GM12891 (cell line): Measurements from ENCODE around the gene CTXN3.

Experiments
- DNase-seq: peaks from one replicate; pipeline ENCODE4 v3.0.0; 2011; ENCODE audit warnings: low spot score; ENCODE audit not compliant: insufficient read length
- FAIRE-seq: peaks from 2 replicates; lab custom pipeline; 2011; peaks lifted over from hg19 to GRCh38; lab: Jason Lieb, UNC
- PAX5 ChIP-seq: IDR thresholded peaks from 2 replicates; pipeline ENCODE4 v1.6.1; 2011; ENCODE audit warnings: low read length, moderate library complexity, mild to moderate bottlenecking; ENCODE audit not compliant: insufficient read depth, severe bottlenecking
- POLR2A ChIP-seq: IDR thresholded peaks from 2 replicates; pipeline ENCODE4 v1.6.1; 2011; ENCODE audit warnings: low read depth, low read length, control low read depth
- POLR2AphosphoS5 ChIP-seq: IDR thresholded peaks from 2 replicates; pipeline ENCODE4 v1.6.1; 2011; ENCODE audit warnings: low read depth, low read length, control low read depth
- POU2F2 ChIP-seq: IDR thresholded peaks from 2 replicates; pipeline ENCODE4 v1.6.1; 2011; ENCODE audit warnings: low read depth, mild to moderate bottlenecking, control low read depth, low read length, moderate library complexity
- SPI1 ChIP-seq: IDR thresholded peaks from 2 replicates; pipeline ENCODE4 v1.6.1; 2011; ENCODE audit warnings: low read depth, low read length, control low read depth
- TAF1 ChIP-seq: IDR thresholded peaks from 2 replicates; pipeline ENCODE4 v1.6.1; 2011; ENCODE audit warnings: low read depth, low read length, control low read depth

The CTXN3 gene

DNA sequence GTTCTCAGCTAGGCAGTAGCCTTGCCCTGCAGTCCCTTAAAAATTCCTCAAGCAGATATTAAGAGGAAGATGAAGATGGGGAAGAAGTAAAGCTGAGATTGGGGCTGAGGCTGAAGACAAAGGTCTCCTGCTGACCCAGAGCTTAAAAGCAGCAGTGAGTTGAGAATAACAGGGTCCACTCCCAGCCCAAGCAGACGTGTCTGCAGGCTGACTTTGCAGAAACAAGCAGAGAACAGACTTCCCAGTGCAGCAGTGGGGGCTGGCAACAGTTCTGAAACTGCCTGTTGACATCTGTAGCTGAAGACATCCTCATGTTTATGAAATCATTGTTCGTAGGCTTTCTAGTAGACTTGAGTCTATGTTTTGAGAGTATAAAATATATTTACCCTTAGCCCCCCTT, 1.1 kb downstream of the CTXN3 start:
- DNase-seq, result no peak
- no peak for TF ChIP-seq PAX5
- no peak for TF ChIP-seq POLR2AphosphoS5
- no peak for TF ChIP-seq POU2F2
- TF ChIP-seq TAF1, result no peak
- no peak for TF ChIP-seq POLR2A
- no peak for TF ChIP-seq SPI1
- FAIRE-seq, result no peak

DNA sequence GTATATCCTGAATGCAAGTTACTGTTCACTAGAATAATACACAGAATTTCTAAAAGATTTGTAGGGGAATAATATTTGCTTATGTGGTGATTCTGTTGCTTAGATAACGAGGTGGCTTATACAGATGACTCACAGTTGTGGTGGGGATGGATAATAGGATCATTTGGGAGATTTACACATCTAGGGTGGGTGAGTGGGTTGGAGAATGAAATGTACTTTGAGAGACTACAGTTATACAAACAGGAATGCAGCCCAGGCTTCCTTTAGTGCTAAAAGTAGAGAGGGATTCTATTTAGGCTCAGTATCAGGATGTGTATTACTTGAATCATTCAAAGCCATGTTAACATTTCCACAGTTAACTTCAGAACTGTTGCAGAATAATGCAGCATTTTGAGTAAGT, 1.8 kb downstream of the CTXN3 start:
- DNase-seq (no peak), FAIRE-seq (no peak)
- no peak for TF ChIP-seq SPI1
- TF ChIP-seq POLR2AphosphoS5, result no peak
- TF ChIP-seq TAF1, result no peak
- TF ChIP-seq POLR2A, result no peak
- no peak for TF ChIP-seq PAX5
- no peak for TF ChIP-seq POU2F2

DNA sequence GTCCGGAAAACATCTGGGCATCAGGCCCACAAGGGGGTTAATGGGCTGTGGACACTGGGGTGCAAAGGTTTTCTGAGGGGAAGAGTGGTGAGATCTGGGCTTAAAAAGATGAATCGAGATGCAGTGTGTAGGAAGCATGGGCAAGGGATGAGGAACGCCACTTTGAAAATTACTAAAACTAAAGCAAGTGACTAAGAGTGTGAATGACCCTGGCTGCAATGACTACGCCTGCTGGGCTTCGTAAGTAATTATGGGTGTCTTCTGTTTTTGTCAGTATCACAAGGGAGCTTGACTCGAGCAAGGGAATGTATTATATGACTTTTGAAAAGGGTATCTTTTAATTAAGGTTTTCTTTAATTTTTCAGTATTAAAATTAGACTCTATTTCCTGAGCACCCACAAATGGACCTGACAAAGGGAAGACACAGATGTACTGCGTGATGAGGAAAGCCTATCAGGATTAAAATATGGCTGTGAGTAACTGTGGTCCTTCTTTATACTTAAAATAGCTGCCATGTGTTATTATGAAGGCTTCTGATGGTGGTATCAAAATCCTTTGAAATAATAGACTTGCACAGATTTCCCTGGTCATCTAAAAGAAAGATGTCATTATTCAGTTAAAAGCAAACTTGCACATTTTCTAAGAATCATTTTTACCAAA, 4.2 kb downstream of the CTXN3 start:
- DNase-seq, result no peak
- FAIRE-seq, result no peak
- TF ChIP-seq SPI1 (no peak), TAF1 (no peak), PAX5 (no peak), POLR2A (no peak), POLR2AphosphoS5 (no peak), POU2F2 (no peak)

DNA sequence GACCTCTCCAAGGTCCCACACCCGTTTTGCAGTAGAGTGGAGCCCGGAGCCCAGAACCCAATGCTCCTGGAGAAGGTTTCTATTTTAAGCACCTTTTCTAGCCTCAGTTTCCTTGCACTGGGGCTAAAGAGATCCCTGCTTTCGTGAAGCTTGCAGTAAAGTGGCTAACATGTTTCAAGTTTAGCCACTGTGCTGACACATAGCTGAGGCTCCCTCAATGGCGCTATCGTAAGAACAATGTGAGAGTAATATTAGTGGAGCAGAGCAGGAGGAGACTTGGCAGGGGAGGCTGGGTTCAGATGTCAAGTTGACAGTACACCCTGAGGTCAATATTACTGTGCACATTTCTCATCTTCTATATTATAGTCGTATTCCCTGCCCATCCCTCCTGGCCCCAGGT, 7.9 kb downstream of the CTXN3 start:
- no peak for DNase-seq
- no peak for FAIRE-seq
- TF ChIP-seq TAF1 (no peak), POLR2A (no peak), SPI1 (no peak), PAX5 (no peak), POLR2AphosphoS5 (no peak), POU2F2 (no peak)

DNA sequence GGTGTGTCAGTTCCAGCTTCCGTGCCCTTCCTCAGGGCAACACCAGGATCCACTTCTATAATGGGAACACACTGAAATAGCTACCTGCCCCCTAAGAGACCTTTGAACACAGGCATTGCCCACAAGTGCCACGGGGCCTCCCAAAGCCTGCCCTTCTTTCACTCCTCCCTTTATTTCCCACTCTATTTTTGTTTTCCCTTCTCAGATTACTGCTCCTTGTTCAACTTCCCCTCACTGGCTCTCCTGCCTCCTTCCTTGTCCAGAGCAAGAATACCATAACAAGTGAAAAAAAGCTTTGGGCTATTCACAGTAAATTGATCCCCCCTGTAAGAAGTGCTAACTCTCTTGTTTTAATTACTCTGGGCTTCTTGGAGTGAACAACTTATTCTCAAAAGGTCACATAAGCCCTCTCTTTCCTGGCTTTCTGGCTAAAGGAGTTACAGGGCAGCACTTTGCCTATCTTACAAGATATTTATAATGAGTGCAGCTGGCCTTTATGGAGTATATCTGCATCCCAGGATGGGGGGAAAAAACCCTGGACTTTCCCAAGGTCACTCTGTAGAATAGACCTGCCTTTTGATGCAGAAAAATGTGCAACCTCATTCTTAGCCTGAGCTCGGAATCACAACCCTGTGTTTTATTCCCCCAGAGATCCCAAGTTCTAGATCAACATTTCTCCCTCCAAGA, 11.3 kb downstream of the CTXN3 start:
- FAIRE-seq (no peak), DNase-seq (no peak)
- no peak for TF ChIP-seq POLR2AphosphoS5
- no peak for TF ChIP-seq SPI1
- no peak for TF ChIP-seq POLR2A
- no peak for TF ChIP-seq POU2F2
- TF ChIP-seq PAX5, result no peak
- TF ChIP-seq TAF1, result no peak

GRCh38 chr5:127664093-127664492, 15.2 kb downstream of the CTXN3 start:
- DNase-seq, result no peak
- no peak for TF ChIP-seq SPI1
- TF ChIP-seq TAF1, result no peak
- no peak for TF ChIP-seq POLR2AphosphoS5
- no peak for TF ChIP-seq POU2F2
- no peak for TF ChIP-seq PAX5
- TF ChIP-seq POLR2A, result no peak
- no peak for FAIRE-seq

DNA sequence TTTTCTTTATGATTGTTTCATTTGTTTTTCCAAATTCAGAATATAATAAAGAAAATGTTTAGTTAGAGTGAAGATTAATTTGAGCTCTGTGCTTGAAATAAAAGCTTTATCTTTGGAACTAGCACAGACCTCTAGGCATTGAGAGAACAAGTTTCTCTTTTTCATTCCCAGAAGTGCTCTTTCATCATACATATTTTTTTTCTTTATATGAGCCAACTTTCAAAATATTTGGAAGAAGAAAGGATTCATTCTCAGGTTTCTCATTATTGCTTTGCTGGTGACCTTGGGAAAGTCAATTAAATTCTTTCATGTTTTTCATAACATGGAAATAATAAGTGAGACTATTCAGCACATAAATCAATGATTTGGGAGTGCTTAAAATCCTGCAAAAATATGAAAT, 16.8 kb downstream of the CTXN3 start:
- TF ChIP-seq POLR2A (no peak), POU2F2 (no peak), PAX5 (no peak), POLR2AphosphoS5 (no peak), TAF1 (no peak), SPI1 (no peak)
- no peak for FAIRE-seq
- no peak for DNase-seq

GRCh38 chr5:127666043-127666716, 17.3 kb downstream of the CTXN3 start:
- FAIRE-seq (no peak), DNase-seq (no peak)
- TF ChIP-seq TAF1, result no peak
- TF ChIP-seq SPI1, result no peak
- TF ChIP-seq PAX5, result no peak
- TF ChIP-seq POLR2A, result no peak
- TF ChIP-seq POU2F2, result no peak
- TF ChIP-seq POLR2AphosphoS5, result no peak

DNA sequence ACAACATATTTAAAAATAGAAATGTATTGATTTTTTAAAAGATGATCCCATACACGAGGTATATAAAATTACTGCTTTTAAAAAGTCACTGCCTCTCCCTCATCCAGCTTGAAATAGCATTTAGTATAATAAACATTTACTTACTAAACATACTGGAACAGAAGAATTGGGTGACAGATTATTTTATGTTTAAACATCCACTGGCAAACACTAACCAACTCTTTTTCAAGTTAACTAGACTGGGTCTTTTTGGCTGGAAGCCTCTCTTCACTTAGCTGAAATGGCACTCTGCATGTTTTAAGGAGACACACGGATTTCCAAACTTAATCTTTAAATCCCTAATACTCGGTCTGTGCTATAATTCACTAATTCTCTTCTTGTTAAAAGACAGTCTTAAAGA, 19.0 kb downstream of the CTXN3 start:
- TF ChIP-seq POLR2A, result no peak
- TF ChIP-seq PAX5, result no peak
- TF ChIP-seq POLR2AphosphoS5, result no peak
- no peak for TF ChIP-seq SPI1
- TF ChIP-seq POU2F2, result no peak
- TF ChIP-seq TAF1, result no peak
- FAIRE-seq, result no peak
- DNase-seq, result no peak

GRCh38 chr5:127671218-127671617, 22.3 kb downstream of the CTXN3 start:
- DNase-seq (no peak), FAIRE-seq (no peak)
- TF ChIP-seq POLR2AphosphoS5, result no peak
- TF ChIP-seq SPI1, result no peak
- no peak for TF ChIP-seq POU2F2
- no peak for TF ChIP-seq POLR2A
- TF ChIP-seq TAF1, result no peak
- no peak for TF ChIP-seq PAX5
